NOMO-1 treated with dmso at 0.1 percent for 144 hours (cell line): Measurements from ENCODE around the gene UFL1.

ENCODE experiments used
- DNase-seq: peaks from one replicate; lab custom pipeline; 2025; ENCODE audit not compliant: unreplicated experiment; lab: John Stamatoyannopoulos, UW

UFL1 gene

GRCh38 chr6:96571551-96571950 is 49.9 kb downstream of the UFL1 start:
- DNase-seq: no peak

- DNase-seq: no peak
These were observed 53.8 kb downstream of the UFL1 start for GRCh38 chr6:96575359-96575758.

GRCh38 chr6:96576221-96576620 is 54.6 kb downstream of the UFL1 start:
- no peak for DNase-seq

- no peak for DNase-seq
These were observed 60.4 kb downstream of the UFL1 start for GRCh38 chr6:96582021-96582420.

- DNase-seq: no peak
These were observed 60.8 kb downstream of the UFL1 start for GRCh38 chr6:96582436-96582835.

GRCh38 chr6:96604420-96604819 is 82.8 kb downstream of the UFL1 start:
- DNase-seq: no peak
